GM23248 (cell line): ENCODE measurements around the gene AGMO. TPM values are rescaled to one million over a fixed set of nuclear protein-coding genes. Genes with fewer than 3 reads are reported as not detected.
A peak's percentile ranks its signal among the peaks of the same experiment; 100 is the strongest.

Experiments used
- DNase-seq: peaks from one replicate; pipeline ENCODE4 v3.0.0-alpha.2; 2015
- H2AFZ ChIP-seq: fragments of 200-600 bp; sonication (generic); 2 replicates; pipeline ENCODE4 v1.6.1; 2016; ENCODE audit warnings: antibody characterized with exemption
- H3F3A ChIP-seq: fragments of 200-600 bp; sonication (generic); 2 replicates; pipeline ENCODE4 v1.6.1; 2016; ENCODE audit warnings: mild to moderate bottlenecking, antibody characterized with exemption, mixed run types; ENCODE audit not compliant: insufficient read depth
- H3K27ac ChIP-seq: fragments of 200-600 bp; sonication (generic); 2 replicates; pipeline ENCODE4 v1.5.1; 2016; ENCODE audit warnings: mild to moderate bottlenecking
- H3K27me3 ChIP-seq: fragments of 200-600 bp; sonication (generic); replicated peaks from 2 replicates; pipeline ENCODE4 v1.6.1; 2016; ENCODE audit warnings: mild to moderate bottlenecking; ENCODE audit not compliant: insufficient read depth
- H3K36me3 ChIP-seq: fragments of 200-600 bp; sonication (generic); 2 replicates; pipeline ENCODE4 v1.6.1; 2016; ENCODE audit warnings: low read depth, mild to moderate bottlenecking
- H3K4me1 ChIP-seq: fragments of 200-600 bp; sonication (generic); 2 replicates; pipeline ENCODE4 v1.6.1; 2016; ENCODE audit warnings: mild to moderate bottlenecking; ENCODE audit not compliant: insufficient read depth
- H3K4me2 ChIP-seq: fragments of 200-600 bp; sonication (generic); one replicate; pipeline ENCODE4 v1.6.1; 2016; ENCODE audit warnings: mild to moderate bottlenecking; ENCODE audit not compliant: unreplicated experiment
- H3K4me3 ChIP-seq: fragments of 200-600 bp; sonication (generic); 2 replicates; pipeline ENCODE4 v1.5.1; 2016; ENCODE audit warnings: mild to moderate bottlenecking
- H3K79me2 ChIP-seq: fragments of 200-600 bp; sonication (generic); 2 replicates; pipeline ENCODE4 v1.6.1; 2016; ENCODE audit warnings: mild to moderate bottlenecking; ENCODE audit not compliant: insufficient read depth
- H3K9ac ChIP-seq: fragments of 200-600 bp; sonication (generic); 2 replicates; pipeline ENCODE4 v1.6.1; 2016; ENCODE audit warnings: mild to moderate bottlenecking
- H3K9me2 ChIP-seq: fragments of 200-600 bp; sonication (generic); 2 replicates; pipeline ENCODE4 v1.6.1; 2016; ENCODE audit warnings: mixed run types, mild to moderate bottlenecking, moderate library complexity; ENCODE audit not compliant: insufficient read depth
- H3K9me3 ChIP-seq: fragments of 200-600 bp; sonication (generic); one replicate; pipeline ENCODE4 v1.6.1; 2017; ENCODE audit warnings: low read depth
- H4K20me1 ChIP-seq: fragments of 200-600 bp; sonication (generic); 2 replicates; pipeline ENCODE4 v1.6.0; 2016; ENCODE audit not compliant: insufficient read depth
- EZH2 ChIP-seq: fragments of 200-600 bp; sonication (generic); IDR thresholded peaks from 2 replicates; pipeline ENCODE4 v1.6.1; 2018; ENCODE audit warnings: antibody characterized with exemption, mild to moderate bottlenecking; ENCODE audit not compliant: insufficient read depth, poor library complexity, severe bottlenecking
- EZH2phosphoT487 ChIP-seq: fragments of 200-600 bp; sonication (generic); IDR thresholded peaks from 2 replicates; pipeline ENCODE4 v1.6.1; 2018; ENCODE audit warnings: antibody characterized with exemption, moderate library complexity, mild to moderate bottlenecking, low read depth; ENCODE audit not compliant: insufficient read depth
- WGBS, 2 experiments: methylation state at CpG; one replicate each; pipeline ENCODE4 v1.1.6; 2015 to 2017; ENCODE audit warnings: low lambda C conversion rate in 2 of 2, low coverage in 1 of 2; ENCODE audit errors: missing lambda C conversion rate in 2 of 2; 5-methylcytosine and 5-hydroxymethylcytosine counted together
- in situ Hi-C: fragments of 300-500 bp; cut with MboI; formaldehyde crosslinking; loops from 2 replicates; pipeline ENCODE4 v1.15.0; 2020
- polyA plus RNA-seq: library from polyadenylated mRNA; unstranded; fragments of >200 nt; fragmentation: Nextera tagmentation; extraction: Ambion mirVana; gene quantifications from 2 replicates; pipeline ENCODE4 v1.2.1, GENCODE V29; 2016
- total RNA-seq: library from RNA; depleted of rRNA; stranded (reverse); fragments of >200 nt; shearing (Covaris generic); gene quantifications from 2 replicates; pipeline ENCODE4 v1.2.3, GENCODE V29; 2014

AGMO gene
- total and polyA plus RNA-seq, 2 experiments from 2014 or later, result not detected

DNA sequence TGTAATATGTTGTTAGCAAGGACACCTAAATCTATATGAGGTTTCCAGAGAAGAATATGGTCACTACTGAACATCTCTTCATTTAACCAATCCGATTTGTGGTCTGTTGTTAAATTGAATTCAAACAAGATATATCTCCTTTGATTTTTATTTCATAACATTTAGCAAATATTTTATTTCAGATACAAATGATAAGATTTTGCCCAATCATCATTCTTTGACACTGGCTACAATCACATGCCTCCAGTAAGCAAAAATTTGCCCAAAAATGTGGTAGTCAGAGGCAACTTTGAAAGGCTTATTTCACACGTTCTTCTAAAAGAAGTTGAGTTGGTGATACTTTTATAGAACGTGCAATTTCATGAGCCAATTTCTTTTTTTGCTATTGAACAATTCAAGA is 44.7 kb upstream of the AGMO start:
- Histone ChIP-seq H3K79me2 (no peaks in the 10 kb centered on the region), H3K27me3 (no peaks in the 10 kb centered on the region), H3K9me2 (no peaks in the 10 kb centered on the region), H3K27ac (no peak overlapping the region), H3K9me3 (no peaks in the 10 kb centered on the region), H3K4me1 (no peaks in the 10 kb centered on the region), H2AFZ (no peak overlapping the region), H3K9ac (no peak overlapping the region), H3K36me3 (no peaks in the 10 kb centered on the region), H4K20me1 (no peaks in the 10 kb centered on the region), H3K4me3 (no peak overlapping the region), H3K4me2 (no peak overlapping the region), H3F3A (no peaks in the 10 kb centered on the region)
- WGBS, 2 experiments, result 66 to 71% methylated on average over 3 of the region's 3 CpGs
- TF ChIP-seq EZH2 (no peak), EZH2phosphoT487 (no peak)
- in situ Hi-C loops, result no loop called here
- no peak for DNase-seq

- no peak for DNase-seq
- Histone ChIP-seq H4K20me1 (no peaks in the 10 kb centered on the region), H3K4me2 (no peak overlapping the region), H3K27ac (no peak overlapping the region), H3K79me2 (no peaks in the 10 kb centered on the region), H3K4me3 (no peak overlapping the region), H3K27me3 (no peaks in the 10 kb centered on the region), H3K9me3 (no peaks in the 10 kb centered on the region), H3K9ac (no peak overlapping the region), H2AFZ (no peak overlapping the region), H3K9me2 (no peaks in the 10 kb centered on the region), H3K36me3 (no peaks in the 10 kb centered on the region), H3K4me1 (no peaks in the 10 kb centered on the region), H3F3A (no peaks in the 10 kb centered on the region)
- 93 to 100% methylated on average over 1 of the region's 1 CpG for WGBS, 2 experiments
- TF ChIP-seq EZH2phosphoT487, result no peak
- TF ChIP-seq EZH2, result no peak
- in situ Hi-C loops, result no loop called here
Observed at GRCh38 chr7:15604166-15604565, 42.4 kb upstream of the AGMO start.

DNA sequence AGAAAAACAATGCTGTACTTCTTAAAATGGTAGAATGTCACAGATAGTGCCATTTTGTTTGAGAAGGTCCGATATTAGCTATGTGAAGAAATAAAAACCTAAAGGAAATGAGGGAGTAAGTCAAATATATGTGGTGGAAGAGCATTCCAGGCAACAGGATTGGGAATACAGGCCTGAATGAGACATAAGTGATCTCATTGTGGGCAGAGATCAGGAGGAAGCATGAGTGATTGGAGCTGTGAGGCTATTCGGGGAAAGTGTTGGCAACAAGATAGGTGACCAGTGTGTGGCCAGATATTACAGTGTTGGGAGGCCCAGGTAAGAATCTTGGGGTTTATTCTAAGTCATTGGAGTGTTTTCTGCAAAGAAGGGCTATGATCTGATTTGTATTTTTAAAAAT is 41.3 kb upstream of the AGMO start:
- in situ Hi-C loops, result no loop called here
- no peak overlapping the region for H3K4me2 ChIP-seq
- no peaks in the 10 kb centered on the region for H3K27me3 ChIP-seq
- no peaks in the 10 kb centered on the region for H4K20me1 ChIP-seq
- no peaks in the 10 kb centered on the region for H3F3A ChIP-seq
- H3K9ac ChIP-seq, result no peak overlapping the region
- no peak overlapping the region for H3K4me3 ChIP-seq
- no peaks in the 10 kb centered on the region for H3K79me2 ChIP-seq
- no peaks in the 10 kb centered on the region for H3K36me3 ChIP-seq
- H2AFZ ChIP-seq, result no peak overlapping the region
- no peak for TF ChIP-seq EZH2
- no peak for TF ChIP-seq EZH2phosphoT487
- H3K4me1 ChIP-seq, result no peaks in the 10 kb centered on the region
- no peak overlapping the region for H3K27ac ChIP-seq
- no peaks in the 10 kb centered on the region for H3K9me2 ChIP-seq
- no peaks in the 10 kb centered on the region for H3K9me3 ChIP-seq
- 38 to 48% methylated on average over 2 of the region's 2 CpGs for WGBS, 2 experiments
- peak; percentile 2 for DNase-seq

- DNase-seq, result no peak
Observed at GRCh38 chr7:15602236-15602635, 40.4 kb upstream of the AGMO start.

GRCh38 chr7:15601175-15601574 is 39.4 kb upstream of the AGMO start:
- in situ Hi-C loops, result no loop called here

More at GRCh38 chr7:15602236-15602635, 40.4 kb upstream of the AGMO start:
- Histone ChIP-seq H2AFZ (no peak overlapping the region), H3K27ac (no peak overlapping the region), H3K9ac (no peak overlapping the region), H3K4me1 (no peaks in the 10 kb centered on the region), H3K9me2 (no peaks in the 10 kb centered on the region), H3K4me3 (no peak overlapping the region), H3K4me2 (no peak overlapping the region), H3K79me2 (no peaks in the 10 kb centered on the region), H3K36me3 (no peaks in the 10 kb centered on the region), H3K9me3 (no peaks in the 10 kb centered on the region), H3F3A (no peaks in the 10 kb centered on the region), H4K20me1 (no peaks in the 10 kb centered on the region), H3K27me3 (no peaks in the 10 kb centered on the region)
- 36 to 40% methylated on average over 1 of the region's 1 CpG for WGBS, 2 experiments
- TF ChIP-seq EZH2 (no peak), EZH2phosphoT487 (no peak)
- in situ Hi-C loops, result no loop called here

More at GRCh38 chr7:15601175-15601574, 39.4 kb upstream of the AGMO start:
- Histone ChIP-seq H3K9ac (no peak overlapping the region), H3K9me2 (no peaks in the 10 kb centered on the region), H3K9me3 (no peaks in the 10 kb centered on the region), H4K20me1 (no peaks in the 10 kb centered on the region), H3K36me3 (no peaks in the 10 kb centered on the region), H3K4me3 (no peak overlapping the region), H3K79me2 (no peaks in the 10 kb centered on the region), H3K27me3 (no peaks in the 10 kb centered on the region), H3K4me1 (no peaks in the 10 kb centered on the region), H3K4me2 (no peak overlapping the region), H3K27ac (no peak overlapping the region), H3F3A (no peaks in the 10 kb centered on the region), H2AFZ (no peak overlapping the region)
- TF ChIP-seq EZH2 (no peak), EZH2phosphoT487 (no peak)
- no peak for DNase-seq
- WGBS, 2 experiments, result 38 to 39% methylated on average over 1 of the region's 1 CpG
